ENCODE data around the gene ARHGEF1.

GRCh38 chr19:41955521-41955920, 72.5 kb downstream of the ARHGEF1 start:
- TF ChIP-seq CTCF (IDR thresholded peaks at IDR 0.05) (no peak), POLR2A (IDR thresholded peaks at IDR 0.05) (no peak), POLR2AphosphoS5 (IDR thresholded peaks at IDR 0.05) (no peak)

All from prostate gland (tissue), 2 donors.